Measurements from ENCODE around the gene SRD5A3.

SRD5A3 gene

GRCh38 chr4:55321707-55322264 lies 24.3 kb upstream of the SRD5A3 start:
- Histone ChIP-seq H3K36me3 (ENCODE audit: control insufficient read depth, insufficient read depth, low read length) (no peaks in the 10 kb centered on the region), H3K27ac (ENCODE audit: insufficient read depth, low read depth, low read length, poor library complexity, severe bottlenecking) (no peak overlapping the region), H3K27me3 (ENCODE audit: control insufficient read depth, insufficient read depth, low read length, poor library complexity, severe bottlenecking) (no peaks in the 10 kb centered on the region), H3K4me1 (ENCODE audit: control insufficient read depth, insufficient read depth, low read length) (no peaks in the 10 kb centered on the region), H3K4me3 (ENCODE audit: insufficient read depth, low read depth, low read length) (no peak overlapping the region), H3K9me3 (ENCODE audit: control insufficient read depth, low read length) (no peaks in the 10 kb centered on the region)
- WGBS, 2 experiments = 10 to 29% methylated on average over 4 to 6 of the region's 8 CpGs

- Histone ChIP-seq H3K36me3 (ENCODE audit: control insufficient read depth, insufficient read depth, low read length) (no peaks in the 10 kb centered on the region), H3K9me3 (ENCODE audit: control insufficient read depth, low read length) (no peaks in the 10 kb centered on the region), H3K27ac (ENCODE audit: insufficient read depth, low read depth, low read length, poor library complexity, severe bottlenecking) (no peak overlapping the region), H3K27me3 (ENCODE audit: control insufficient read depth, insufficient read depth, low read length, poor library complexity, severe bottlenecking) (no peaks in the 10 kb centered on the region), H3K4me3 (ENCODE audit: insufficient read depth, low read depth, low read length) (no peak overlapping the region), H3K4me1 (ENCODE audit: control insufficient read depth, insufficient read depth, low read length) (no peaks in the 10 kb centered on the region)
These were observed 22.7 kb upstream of the SRD5A3 start for GRCh38 chr4:55323375-55323774.

GRCh38 chr4:55326629-55327028 lies 19.4 kb upstream of the SRD5A3 start:
- Histone ChIP-seq H3K27me3 (ENCODE audit: control insufficient read depth, insufficient read depth, low read length, poor library complexity, severe bottlenecking) (no peaks in the 10 kb centered on the region), H3K4me1 (ENCODE audit: control insufficient read depth, insufficient read depth, low read length) (no peaks in the 10 kb centered on the region), H3K36me3 (ENCODE audit: control insufficient read depth, insufficient read depth, low read length) (no peaks in the 10 kb centered on the region), H3K4me3 (ENCODE audit: insufficient read depth, low read depth, low read length) (no peak overlapping the region), H3K9me3 (ENCODE audit: control insufficient read depth, low read length) (no peaks in the 10 kb centered on the region), H3K27ac (ENCODE audit: insufficient read depth, low read depth, low read length, poor library complexity, severe bottlenecking) (no peak overlapping the region)

- 97 to 100% methylated on average over 2 of the region's 2 CpGs for WGBS, 2 experiments
- H3K4me1 ChIP-seq (ENCODE audit: control insufficient read depth, insufficient read depth, low read length) = no peaks in the 10 kb centered on the region
- H3K9me3 ChIP-seq (ENCODE audit: control insufficient read depth, low read length) = no peaks in the 10 kb centered on the region
- no peaks in the 10 kb centered on the region for H3K36me3 ChIP-seq (ENCODE audit: control insufficient read depth, insufficient read depth, low read length)
- no peak overlapping the region for H3K4me3 ChIP-seq (ENCODE audit: insufficient read depth, low read depth, low read length)
- H3K27ac ChIP-seq (ENCODE audit: insufficient read depth, low read depth, low read length, poor library complexity, severe bottlenecking) = no peak overlapping the region
- H3K27me3 ChIP-seq (ENCODE audit: control insufficient read depth, insufficient read depth, low read length, poor library complexity, severe bottlenecking) = no peaks in the 10 kb centered on the region
These were observed 17.0 kb upstream of the SRD5A3 start for GRCh38 chr4:55329012-55329411.

GRCh38 chr4:55330241-55330640 lies 15.8 kb upstream of the SRD5A3 start:
- no peaks in the 10 kb centered on the region for H3K9me3 ChIP-seq (ENCODE audit: control insufficient read depth, low read length)
- H3K36me3 ChIP-seq (ENCODE audit: control insufficient read depth, insufficient read depth, low read length) = no peaks in the 10 kb centered on the region
- 94 to 95% methylated on average over 4 of the region's 4 CpGs for WGBS, 2 experiments
- no peak overlapping the region for H3K27ac ChIP-seq (ENCODE audit: insufficient read depth, low read depth, low read length, poor library complexity, severe bottlenecking)
- H3K4me3 ChIP-seq (ENCODE audit: insufficient read depth, low read depth, low read length) = no peak overlapping the region
- H3K4me1 ChIP-seq (ENCODE audit: control insufficient read depth, insufficient read depth, low read length) = no peaks in the 10 kb centered on the region
- no peaks in the 10 kb centered on the region for H3K27me3 ChIP-seq (ENCODE audit: control insufficient read depth, insufficient read depth, low read length, poor library complexity, severe bottlenecking)

GRCh38 chr4:55336138-55337034 lies 9.7 kb upstream of the SRD5A3 start:
- Histone ChIP-seq H3K27me3 (ENCODE audit: control insufficient read depth, insufficient read depth, low read length, poor library complexity, severe bottlenecking) (no peaks in the 10 kb centered on the region), H3K27ac (ENCODE audit: insufficient read depth, low read depth, low read length, poor library complexity, severe bottlenecking) (no peak overlapping the region), H3K4me1 (ENCODE audit: control insufficient read depth, insufficient read depth, low read length) (no peaks in the 10 kb centered on the region), H3K36me3 (ENCODE audit: control insufficient read depth, insufficient read depth, low read length) (no peaks in the 10 kb centered on the region), H3K9me3 (ENCODE audit: control insufficient read depth, low read length) (no peaks in the 10 kb centered on the region), H3K4me3 (ENCODE audit: insufficient read depth, low read depth, low read length) (no peak overlapping the region)
- WGBS, 2 experiments = 91 to 93% methylated on average over 20 to 21 of the region's 22 CpGs

- H3K4me1 ChIP-seq (ENCODE audit: control insufficient read depth, insufficient read depth, low read length) = no peaks in the 10 kb centered on the region
- H3K9me3 ChIP-seq (ENCODE audit: control insufficient read depth, low read length) = no peaks in the 10 kb centered on the region
- H3K36me3 ChIP-seq (ENCODE audit: control insufficient read depth, insufficient read depth, low read length) = no peaks in the 10 kb centered on the region
- no peaks in the 10 kb centered on the region for H3K27me3 ChIP-seq (ENCODE audit: control insufficient read depth, insufficient read depth, low read length, poor library complexity, severe bottlenecking)
- no peak overlapping the region for H3K4me3 ChIP-seq (ENCODE audit: insufficient read depth, low read depth, low read length)
- no peak overlapping the region for H3K27ac ChIP-seq (ENCODE audit: insufficient read depth, low read depth, low read length, poor library complexity, severe bottlenecking)
These were observed 8.1 kb upstream of the SRD5A3 start for GRCh38 chr4:55337944-55338343.

GRCh38 chr4:55338486-55338885 lies 7.6 kb upstream of the SRD5A3 start:
- Histone ChIP-seq H3K27me3 (ENCODE audit: control insufficient read depth, insufficient read depth, low read length, poor library complexity, severe bottlenecking) (no peaks in the 10 kb centered on the region), H3K36me3 (ENCODE audit: control insufficient read depth, insufficient read depth, low read length) (no peaks in the 10 kb centered on the region), H3K9me3 (ENCODE audit: control insufficient read depth, low read length) (no peaks in the 10 kb centered on the region), H3K4me1 (ENCODE audit: control insufficient read depth, insufficient read depth, low read length) (no peaks in the 10 kb centered on the region), H3K4me3 (ENCODE audit: insufficient read depth, low read depth, low read length) (no peak overlapping the region), H3K27ac (ENCODE audit: insufficient read depth, low read depth, low read length, poor library complexity, severe bottlenecking) (no peak overlapping the region)
- WGBS, 2 experiments = 91 to 96% methylated on average over 3 of the region's 4 CpGs

GRCh38 chr4:55340266-55340665 lies 5.8 kb upstream of the SRD5A3 start:
- Histone ChIP-seq H3K4me1 (ENCODE audit: control insufficient read depth, insufficient read depth, low read length) (no peaks in the 10 kb centered on the region), H3K27me3 (ENCODE audit: control insufficient read depth, insufficient read depth, low read length, poor library complexity, severe bottlenecking) (no peaks in the 10 kb centered on the region), H3K27ac (ENCODE audit: insufficient read depth, low read depth, low read length, poor library complexity, severe bottlenecking) (no peak overlapping the region), H3K9me3 (ENCODE audit: control insufficient read depth, low read length) (no peaks in the 10 kb centered on the region), H3K36me3 (ENCODE audit: control insufficient read depth, insufficient read depth, low read length) (no peaks in the 10 kb centered on the region), H3K4me3 (ENCODE audit: insufficient read depth, low read depth, low read length) (no peak overlapping the region)
- 38 to 51% methylated on average over 3 of the region's 3 CpGs for WGBS, 2 experiments

GRCh38 chr4:55343887-55344286 lies 2.2 kb upstream of the SRD5A3 start:
- Histone ChIP-seq H3K4me3 (ENCODE audit: insufficient read depth, low read depth, low read length) (no peak overlapping the region), H3K27me3 (ENCODE audit: control insufficient read depth, insufficient read depth, low read length, poor library complexity, severe bottlenecking) (no peaks in the 10 kb centered on the region), H3K27ac (ENCODE audit: insufficient read depth, low read depth, low read length, poor library complexity, severe bottlenecking) (no peak overlapping the region), H3K9me3 (ENCODE audit: control insufficient read depth, low read length) (no peaks in the 10 kb centered on the region), H3K4me1 (ENCODE audit: control insufficient read depth, insufficient read depth, low read length) (peaks cover 3% of the 10 kb centered on the region), H3K36me3 (ENCODE audit: control insufficient read depth, insufficient read depth, low read length) (no peaks in the 10 kb centered on the region)
- WGBS, 2 experiments = 93% methylated on average over 7 of the region's 7 CpGs
